Measurements from ENCODE around the gene USH2A. TPM values are rescaled to one million over a fixed set of nuclear protein-coding genes. Genes with fewer than 3 reads are reported as not detected.

Gene USH2A
- total RNA-seq, 2 experiments from 2014 or later = not detected

- peaks cover 3% of the 10 kb centered on the region for H3K9me3 Mint-ChIP-seq
- no peak for DNase-seq
- ChIA-PET POLR2A (no interaction called here), CTCF (no interaction called here)
- H3K36me3 Mint-ChIP-seq (ENCODE audit: low read depth) = no peaks in the 10 kb centered on the region
- no peak overlapping the region for H3K4me3 Mint-ChIP-seq
- ATAC-seq = no peak
- no peak overlapping the region for H3K27ac Mint-ChIP-seq
- no peaks in the 10 kb centered on the region for H3K4me1 Mint-ChIP-seq (ENCODE audit: low read depth)
- intact Hi-C loops (cut with micrococcal nuclease) = no loop called here
- no peaks in the 10 kb centered on the region for H3K27me3 Mint-ChIP-seq
- no peak for TF ChIP-seq CTCF (IDR thresholded peaks at IDR 0.05)
Measured at GRCh38 chr1:216209125-216209524, 214.1 kb downstream of the USH2A start.

- H3K4me3 Mint-ChIP-seq = no peak overlapping the region
- ATAC-seq = no peak
- ChIA-PET CTCF (interaction anchor here (1.2 kb wide), 1 partner anchor 14 kb away, joined by 8 read pairs; no protein-coding TSS in a partner anchor), POLR2A (no interaction called here)
- H3K27me3 Mint-ChIP-seq = no peaks in the 10 kb centered on the region
- intact Hi-C loops (cut with micrococcal nuclease) = no loop called here
- peaks cover 4% of the 10 kb centered on the region for H3K9me3 Mint-ChIP-seq
- DNase-seq = no peak
- H3K36me3 Mint-ChIP-seq (ENCODE audit: low read depth) = no peaks in the 10 kb centered on the region
- no peaks in the 10 kb centered on the region for H3K4me1 Mint-ChIP-seq (ENCODE audit: low read depth)
- H3K27ac Mint-ChIP-seq = no peak overlapping the region
- TF ChIP-seq CTCF (IDR thresholded peaks at IDR 0.05) = no peak
Measured at GRCh38 chr1:216207154-216207553, 216.1 kb downstream of the USH2A start.

- H3K9me3 Mint-ChIP-seq = peaks cover 1% of the 10 kb centered on the region
- no peaks in the 10 kb centered on the region for H3K4me1 Mint-ChIP-seq (ENCODE audit: low read depth)
- intact Hi-C loops (cut with micrococcal nuclease) = no loop called here
- H3K27me3 Mint-ChIP-seq = no peaks in the 10 kb centered on the region
- ATAC-seq (no peak), DNase-seq (no peak)
- H3K27ac Mint-ChIP-seq = no peak overlapping the region
- no peak overlapping the region for H3K4me3 Mint-ChIP-seq
- ChIA-PET POLR2A (no interaction called here), CTCF (no interaction called here)
- no peak for TF ChIP-seq CTCF (IDR thresholded peaks at IDR 0.05)
- H3K36me3 Mint-ChIP-seq (ENCODE audit: low read depth) = no peaks in the 10 kb centered on the region
Measured at GRCh38 chr1:216205176-216205575, 218.1 kb downstream of the USH2A start.

- Mint-ChIP-seq H3K4me3 (no peak overlapping the region), H3K27me3 (no peaks in the 10 kb centered on the region), H3K9me3 (peaks cover 1% of the 10 kb centered on the region), H3K4me1 (ENCODE audit: low read depth) (no peaks in the 10 kb centered on the region), H3K36me3 (ENCODE audit: low read depth) (no peaks in the 10 kb centered on the region), H3K27ac (no peak overlapping the region)
- no peak for DNase-seq
- no peak for ATAC-seq
- POLR2A ChIA-PET = no interaction called here
- CTCF ChIA-PET = no interaction called here
- intact Hi-C loops (cut with micrococcal nuclease) = no loop called here
- no peak for TF ChIP-seq CTCF (IDR thresholded peaks at IDR 0.05)
Measured at GRCh38 chr1:216201946-216202345, 221.3 kb downstream of the USH2A start.

- Mint-ChIP-seq H3K4me3 (no peak overlapping the region), H3K36me3 (ENCODE audit: low read depth) (no peaks in the 10 kb centered on the region), H3K9me3 (peaks cover 3% of the 10 kb centered on the region), H3K27me3 (no peaks in the 10 kb centered on the region), H3K27ac (no peak overlapping the region), H3K4me1 (ENCODE audit: low read depth) (no peaks in the 10 kb centered on the region)
- ATAC-seq (no peak), DNase-seq (no peak)
- no peak for TF ChIP-seq CTCF (IDR thresholded peaks at IDR 0.05)
- intact Hi-C loops (cut with micrococcal nuclease) = no loop called here
- ChIA-PET POLR2A (no interaction called here), CTCF (no interaction called here)
Measured at GRCh38 chr1:216200941-216201340, 222.3 kb downstream of the USH2A start.
